ENCODE results near the gene COL4A2. TPM values are rescaled to one million over a fixed set of nuclear protein-coding genes. Genes with fewer than 3 reads are reported as not detected.

COL4A2 gene
- total RNA-seq, 4 donors from 2014 or later, result 419 to 931 (median 555) TPM

DNA sequence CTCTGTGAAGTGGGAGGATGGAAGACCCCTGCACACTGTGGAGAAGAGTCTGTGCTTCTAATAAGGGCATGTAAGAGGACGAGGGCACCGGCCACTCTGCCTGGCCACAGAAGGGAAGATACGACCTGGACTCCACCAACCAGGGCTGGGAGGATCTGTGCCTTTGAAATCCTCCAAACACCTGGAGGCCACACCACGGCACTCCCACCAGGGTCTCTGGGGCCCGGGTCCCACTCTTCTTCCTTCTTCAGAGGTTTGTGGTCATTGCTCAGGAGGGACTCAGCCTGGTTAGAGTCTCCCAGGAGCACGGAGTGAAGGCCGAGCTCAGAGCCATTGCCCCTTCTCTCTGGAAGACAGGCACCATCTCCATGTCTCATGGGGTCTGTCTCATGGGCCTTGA, 212.4 kb downstream of the COL4A2 start:
- Histone ChIP-seq H3K27me3 (no peaks in the 10 kb centered on the region), H3K4me1 (peaks cover 26 to 49% (median 36%) of the 10 kb centered on the region in 4 donors), H3K4me3 (no peak overlapping the region), H3K36me3 (peaks cover 0 to 29% (median 13%) of the 10 kb centered on the region in 4 donors), H3K9me3 (no peaks in the 10 kb centered on the region), H3K27ac (replicated peaks in 1 of 4) (peak overlapping the region; percentile 68 to 73 (median 70))
- 87% methylated on average over 7 of the region's 7 CpGs for WGBS
- TF ChIP-seq POLR2A (IDR thresholded peaks at IDR 0.05; ENCODE audit: low read depth) (no peak), EP300 (IDR thresholded peaks at IDR 0.05) (no peak), POLR2AphosphoS5 (IDR thresholded peaks at IDR 0.05) (no peak), CTCF (IDR thresholded peaks at IDR 0.05) (no peak)
- no peak for DNase-seq (ENCODE audit: extremely low spot score)
- intact Hi-C loops (cut with DNase I), result no loop called here

DNA sequence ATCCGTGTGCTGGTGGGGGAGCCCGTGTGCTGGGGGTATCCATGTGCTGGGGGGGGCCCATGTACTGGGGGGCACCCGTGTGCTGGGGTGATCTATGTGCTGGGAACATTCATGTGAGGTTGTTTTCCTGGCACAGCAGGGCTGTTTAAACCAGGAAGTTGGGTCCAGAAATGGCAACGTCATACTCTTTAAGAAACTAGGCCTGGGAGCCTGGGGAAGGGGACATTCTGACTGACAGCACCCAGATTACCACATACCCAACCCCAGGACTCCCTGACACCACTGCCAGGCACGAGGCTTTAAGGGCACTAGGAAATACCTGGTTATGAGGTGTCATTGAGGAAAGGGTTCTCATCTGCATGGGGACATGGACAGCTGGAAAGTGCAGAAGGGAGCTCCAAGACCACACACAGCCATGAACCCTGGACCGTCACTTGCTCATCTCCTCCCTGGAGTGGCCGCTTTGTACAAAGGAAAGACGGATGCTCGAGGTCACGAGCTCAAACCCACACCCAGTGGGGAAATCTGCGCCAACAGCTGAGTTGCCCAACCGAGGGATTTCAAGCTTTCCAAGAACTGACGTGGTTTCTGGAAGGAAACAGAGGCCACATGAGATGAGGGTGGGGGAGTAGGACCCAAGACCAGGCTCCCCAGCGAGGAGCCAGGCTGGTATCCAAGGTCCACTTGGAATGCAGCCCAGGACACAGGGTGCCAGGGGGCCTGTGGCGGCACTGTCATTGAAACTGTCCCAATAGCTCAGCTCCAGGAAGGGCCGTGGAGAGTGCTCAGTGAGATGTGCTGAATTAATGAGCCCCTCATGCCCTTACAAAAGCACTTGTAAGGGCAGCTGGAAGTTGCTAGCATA, 213.6 kb downstream of the COL4A2 start:
- H3K36me3 ChIP-seq, result peaks cover 0 to 25% (median 7%) of the 10 kb centered on the region in 4 donors
- H3K27me3 ChIP-seq, result no peaks in the 10 kb centered on the region
- DNase-seq (ENCODE audit: extremely low spot score), result peak; percentile 94
- no peak for TF ChIP-seq POLR2A (IDR thresholded peaks at IDR 0.05; ENCODE audit: low read depth)
- peak; percentile 68 to 70 for TF ChIP-seq POLR2AphosphoS5 (IDR thresholded peaks at IDR 0.05)
- peak; percentile 86 for TF ChIP-seq EP300 (IDR thresholded peaks at IDR 0.05)
- intact Hi-C loops (cut with DNase I), result no loop called here
- H3K4me1 ChIP-seq, result peaks cover 36 to 60% (median 46%) of the 10 kb centered on the region in 4 donors
- H3K4me3 ChIP-seq, result no peak overlapping the region
- peak overlapping the region; percentile 68 to 73 (median 70) for H3K27ac ChIP-seq (replicated peaks in 1 of 4)
- H3K9me3 ChIP-seq, result no peaks in the 10 kb centered on the region
- WGBS, result 87% methylated on average over 11 of the region's 16 CpGs

DNA sequence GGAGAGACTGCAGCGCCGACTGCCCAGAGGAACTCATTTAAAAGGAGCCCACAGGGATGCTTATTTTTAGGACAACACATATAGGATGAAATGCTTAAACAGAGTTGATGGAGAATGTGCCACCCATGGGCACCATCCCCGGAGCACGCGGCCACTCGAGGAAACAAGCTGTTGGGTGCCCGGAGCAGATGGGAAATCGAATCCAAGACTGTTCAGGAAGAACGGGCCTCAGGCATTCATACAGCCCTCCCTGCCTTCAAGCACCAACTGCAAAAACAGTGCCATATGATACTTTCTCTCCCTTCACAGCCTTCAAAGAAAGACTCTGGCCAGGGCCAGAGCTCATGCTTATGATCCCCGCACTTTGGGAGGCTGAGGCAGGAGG, 214.2 kb downstream of the COL4A2 start:
- Histone ChIP-seq H3K36me3 (peaks cover 0 to 25% (median 7%) of the 10 kb centered on the region in 4 donors), H3K9me3 (no peaks in the 10 kb centered on the region), H3K4me3 (no peak overlapping the region), H3K27ac (replicated peaks in 1 of 4) (peak overlapping the region; percentile 68 to 73 (median 70)), H3K4me1 (peaks cover 42 to 66% (median 52%) of the 10 kb centered on the region in 4 donors), H3K27me3 (no peaks in the 10 kb centered on the region)
- WGBS, result 76% methylated on average over 2 of the region's 10 CpGs
- TF ChIP-seq CTCF (IDR thresholded peaks at IDR 0.05), result no peak
- TF ChIP-seq EP300 (IDR thresholded peaks at IDR 0.05), result no peak
- no peak for TF ChIP-seq POLR2AphosphoS5 (IDR thresholded peaks at IDR 0.05)
- TF ChIP-seq POLR2A (IDR thresholded peaks at IDR 0.05; ENCODE audit: low read depth), result no peak
- no peak for DNase-seq (ENCODE audit: extremely low spot score)
- intact Hi-C loops (cut with DNase I), result no loop called here

DNA sequence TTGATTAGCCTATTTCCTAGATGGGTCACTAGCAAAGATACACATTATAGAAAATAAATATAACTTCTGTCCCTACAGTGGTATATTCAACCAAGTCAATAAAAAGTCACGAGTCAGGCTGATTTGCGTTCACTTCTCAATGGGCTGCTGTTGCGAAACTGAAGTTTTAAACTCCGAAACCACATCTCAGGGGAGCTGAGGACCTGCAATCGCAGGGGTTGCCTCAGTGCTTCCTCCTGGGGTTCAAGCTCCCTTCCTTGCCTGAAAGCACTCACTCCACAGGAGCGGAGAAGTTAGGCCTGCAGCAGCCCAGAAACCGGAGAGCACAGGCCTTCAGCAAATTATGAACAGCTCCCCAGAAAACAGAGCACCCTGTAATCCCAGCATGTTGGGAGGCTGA, 214.9 kb downstream of the COL4A2 start:
- Histone ChIP-seq H3K27ac (replicated peaks in 1 of 4) (peak overlapping the region in 3 of 4 donors; percentile 69 to 73 (median 72)), H3K27me3 (no peaks in the 10 kb centered on the region), H3K9me3 (no peaks in the 10 kb centered on the region), H3K36me3 (peaks cover 0 to 25% (median 7%) of the 10 kb centered on the region in 4 donors), H3K4me3 (no peak overlapping the region), H3K4me1 (peaks cover 49 to 73% (median 59%) of the 10 kb centered on the region in 4 donors)
- WGBS, result 89% methylated on average over 7 of the region's 7 CpGs
- TF ChIP-seq CTCF (IDR thresholded peaks at IDR 0.05) (no peak), POLR2AphosphoS5 (IDR thresholded peaks at IDR 0.05) (no peak), EP300 (IDR thresholded peaks at IDR 0.05) (no peak), POLR2A (IDR thresholded peaks at IDR 0.05; ENCODE audit: low read depth) (no peak)
- no peak for DNase-seq (ENCODE audit: extremely low spot score)
- intact Hi-C loops (cut with DNase I), result no loop called here

DNA sequence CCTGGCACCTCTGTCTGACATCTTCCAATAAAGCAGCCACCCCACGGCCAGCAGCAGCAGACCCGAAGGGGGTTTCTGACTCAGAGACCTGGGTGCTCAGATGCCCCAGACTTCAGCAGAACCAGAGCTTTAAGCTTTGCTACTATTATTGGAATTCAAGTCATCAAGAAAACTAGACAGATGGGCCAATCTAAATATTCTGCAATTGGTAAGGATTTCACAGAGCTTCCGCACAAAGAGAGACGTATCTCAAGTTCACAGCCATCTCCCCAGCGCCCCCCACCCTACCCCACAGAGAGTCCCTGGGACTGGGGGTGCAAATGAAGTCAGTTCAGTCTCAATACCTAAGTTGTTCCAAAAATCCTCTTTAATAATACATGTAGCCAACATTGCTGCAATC, 215.6 kb downstream of the COL4A2 start:
- Histone ChIP-seq H3K4me1 (peaks cover 57 to 81% (median 65%) of the 10 kb centered on the region in 4 donors), H3K36me3 (peaks cover 0 to 25% (median 7%) of the 10 kb centered on the region in 4 donors), H3K27ac (replicated peaks in 1 of 4) (peak overlapping the region in 1 of 4 donors; percentile 73), H3K4me3 (no peak overlapping the region), H3K9me3 (no peaks in the 10 kb centered on the region), H3K27me3 (no peaks in the 10 kb centered on the region)
- no peak for DNase-seq (ENCODE audit: extremely low spot score)
- TF ChIP-seq POLR2A (IDR thresholded peaks at IDR 0.05; ENCODE audit: low read depth) (no peak), CTCF (IDR thresholded peaks at IDR 0.05) (no peak), EP300 (IDR thresholded peaks at IDR 0.05) (no peak), POLR2AphosphoS5 (IDR thresholded peaks at IDR 0.05) (no peak)
- intact Hi-C loops (cut with DNase I), result no loop called here
- WGBS, result 93% methylated on average over 5 of the region's 5 CpGs

Measured in esophagus muscularis mucosa (tissue), 4 donors.